Measurements from ENCODE around the gene ARHGEF38. TPM values are rescaled to one million over a fixed set of nuclear protein-coding genes. Genes with fewer than 3 reads are reported as not detected.

ARHGEF38 gene
- total and polyA plus RNA-seq, 4 donors = 0.03 to 0.92 (median 0.37) TPM

DNA sequence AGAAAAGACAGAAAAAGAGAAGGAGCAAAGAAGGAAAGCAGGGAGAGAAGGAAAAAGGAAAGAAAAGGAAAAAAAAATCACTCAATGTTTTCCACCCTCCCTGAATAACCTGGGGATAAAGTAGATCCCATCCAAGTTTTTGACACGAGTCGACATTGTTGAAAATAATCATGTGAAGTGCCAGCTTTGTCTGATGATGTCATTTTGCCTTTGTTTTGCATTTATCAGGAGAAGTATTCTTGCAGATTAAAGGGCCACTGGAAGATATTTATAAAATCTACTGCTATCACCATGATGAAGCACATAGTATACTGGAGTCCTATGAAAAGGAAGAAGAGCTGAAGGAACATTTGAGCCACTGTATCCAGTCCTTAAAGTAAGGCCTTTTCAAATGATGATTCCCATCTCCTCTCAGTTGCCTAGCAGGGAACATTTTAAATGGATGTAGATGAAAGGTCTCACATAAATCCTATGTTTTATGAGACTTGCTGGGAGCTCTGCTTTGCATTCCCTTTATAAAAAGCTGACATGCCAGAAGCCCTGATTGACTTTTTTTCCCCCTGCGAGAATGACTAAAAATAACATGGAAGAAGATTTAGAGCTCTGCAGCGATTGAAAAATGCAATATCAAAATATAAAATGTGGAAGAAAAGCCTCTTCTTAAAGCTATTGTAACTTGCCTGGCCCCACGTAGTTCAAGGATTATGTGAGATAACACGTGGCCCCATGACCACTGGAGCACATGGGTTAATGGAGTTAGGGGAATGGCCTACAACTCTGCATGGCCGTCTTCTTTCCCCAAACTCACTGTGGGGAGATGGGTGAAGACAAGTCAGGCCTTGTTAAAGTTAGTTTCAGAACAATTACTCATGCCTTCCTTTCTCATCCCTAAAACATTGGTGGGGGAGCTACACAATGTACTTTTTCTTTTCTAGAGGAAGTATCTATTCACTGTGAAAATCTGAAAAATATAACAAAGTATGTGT lies 78.5 kb downstream of the ARHGEF38 start (continued):
- no peak for TF ChIP-seq REST (IDR thresholded peaks at IDR 0.05)

DNA sequence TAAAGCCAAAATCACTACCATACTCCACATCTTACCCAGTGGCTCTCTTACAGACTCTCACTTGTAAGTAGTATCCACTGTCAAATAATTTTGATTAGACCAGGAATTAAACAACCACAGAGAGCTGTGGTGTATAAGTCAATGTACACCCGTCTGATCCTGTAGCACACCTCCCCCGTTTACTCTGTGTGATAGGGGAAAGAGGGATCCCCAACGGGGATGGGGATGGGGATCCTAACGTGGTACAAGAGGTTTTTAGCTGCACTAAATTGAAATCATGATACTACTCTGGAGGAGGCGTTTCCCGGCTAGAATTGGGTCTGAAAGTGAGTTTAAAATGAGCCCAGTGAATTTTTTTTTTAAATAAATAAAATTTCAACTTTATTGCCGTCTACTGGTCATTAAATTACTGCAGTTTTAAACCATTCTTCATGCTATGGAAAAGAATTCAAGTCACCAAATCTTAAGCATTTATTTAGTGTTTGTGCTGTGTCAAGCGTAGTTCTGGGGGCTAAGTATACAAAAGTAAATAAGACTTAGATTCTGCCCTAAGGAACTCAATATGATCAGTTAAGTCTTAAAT lies 79.5 kb downstream of the ARHGEF38 start:
- no peak overlapping the region for H3K27ac ChIP-seq (ENCODE audit: low read depth in 1 of 2, low read length in 2 of 2)
- no peaks in the 10 kb centered on the region for H3K36me3 ChIP-seq (ENCODE audit: control insufficient read depth in 4 of 4, insufficient read depth in 3 of 4, low read depth in 1 of 4, low read length in 3 of 4)
- no peaks in the 10 kb centered on the region for H3K4me1 ChIP-seq (ENCODE audit: control insufficient read depth in 4 of 4, insufficient read depth in 4 of 4, low read length in 3 of 4)
- H3K4me3 ChIP-seq (ENCODE audit: low read depth in 1 of 3, low read length in 3 of 3) = no peak overlapping the region
- no peak overlapping the region for H3K9ac ChIP-seq (ENCODE audit: low read depth in 1 of 2, low read length in 2 of 2)
- WGBS = 90% methylated on average over 8 of the region's 8 CpGs
- DNase-seq (ENCODE audit: low spot score) = no peak
- no peaks in the 10 kb centered on the region for H3K27me3 ChIP-seq (ENCODE audit: control insufficient read depth in 4 of 4, insufficient read depth in 4 of 4, low read length in 3 of 4)
- TF ChIP-seq EGR1 (IDR thresholded peaks at IDR 0.05; ENCODE audit: low read depth in 2 of 2) = no peak
- TF ChIP-seq, protein P1, sequence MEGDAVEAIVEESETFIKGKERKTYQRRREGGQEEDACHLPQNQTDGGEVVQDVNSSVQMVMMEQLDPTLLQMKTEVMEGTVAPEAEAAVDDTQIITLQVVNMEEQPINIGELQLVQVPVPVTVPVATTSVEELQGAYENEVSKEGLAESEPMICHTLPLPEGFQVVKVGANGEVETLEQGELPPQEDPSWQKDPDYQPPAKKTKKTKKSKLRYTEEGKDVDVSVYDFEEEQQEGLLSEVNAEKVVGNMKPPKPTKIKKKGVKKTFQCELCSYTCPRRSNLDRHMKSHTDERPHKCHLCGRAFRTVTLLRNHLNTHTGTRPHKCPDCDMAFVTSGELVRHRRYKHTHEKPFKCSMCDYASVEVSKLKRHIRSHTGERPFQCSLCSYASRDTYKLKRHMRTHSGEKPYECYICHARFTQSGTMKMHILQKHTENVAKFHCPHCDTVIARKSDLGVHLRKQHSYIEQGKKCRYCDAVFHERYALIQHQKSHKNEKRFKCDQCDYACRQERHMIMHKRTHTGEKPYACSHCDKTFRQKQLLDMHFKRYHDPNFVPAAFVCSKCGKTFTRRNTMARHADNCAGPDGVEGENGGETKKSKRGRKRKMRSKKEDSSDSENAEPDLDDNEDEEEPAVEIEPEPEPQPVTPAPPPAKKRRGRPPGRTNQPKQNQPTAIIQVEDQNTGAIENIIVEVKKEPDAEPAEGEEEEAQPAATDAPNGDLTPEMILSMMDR (IDR thresholded peaks at IDR 0.05; ENCODE audit: low read depth, low read length, missing input control) = peak; percentile 10
- peak in 1 of 2 donors; percentile 76 for TF ChIP-seq RAD21 (IDR thresholded peaks at IDR 0.05)
- no peak for TF ChIP-seq ATF3 (IDR thresholded peaks at IDR 0.05)
- TF ChIP-seq FOXA1 (IDR thresholded peaks at IDR 0.05) = no peak
- TF ChIP-seq YY1 (IDR thresholded peaks at IDR 0.05) = no peak
- no peak for TF ChIP-seq SP1 (IDR thresholded peaks at IDR 0.05)
- H3K9me3 ChIP-seq (ENCODE audit: control insufficient read depth in 4 of 4, low read length in 3 of 4) = no peaks in the 10 kb centered on the region

DNA sequence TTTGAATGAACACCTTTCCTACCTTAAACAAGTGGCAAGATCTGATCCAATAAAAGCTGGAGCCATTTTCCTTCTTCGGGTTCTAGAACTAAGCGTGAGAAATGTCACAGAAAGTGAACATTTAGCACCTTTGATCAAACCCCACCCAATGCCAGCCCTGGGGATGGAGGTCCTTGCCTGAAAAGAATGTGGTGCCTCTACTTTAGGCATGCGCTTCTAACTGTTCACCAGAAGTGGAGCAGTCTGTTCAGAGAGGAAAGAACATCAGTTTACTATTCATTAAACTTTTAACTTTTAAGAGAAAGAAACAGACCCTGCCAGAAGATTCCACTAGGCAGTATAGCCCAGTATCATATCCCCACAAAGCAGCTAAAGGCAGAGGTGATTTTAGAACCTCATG lies 80.2 kb downstream of the ARHGEF38 start:
- H3K27ac ChIP-seq (ENCODE audit: low read depth in 1 of 2, low read length in 2 of 2) = no peak overlapping the region
- DNase-seq (ENCODE audit: low spot score) = no peak
- no peak overlapping the region for H3K4me3 ChIP-seq (ENCODE audit: low read depth in 1 of 3, low read length in 3 of 3)
- H3K27me3 ChIP-seq (ENCODE audit: control insufficient read depth in 4 of 4, insufficient read depth in 4 of 4, low read length in 3 of 4) = no peaks in the 10 kb centered on the region
- H3K36me3 ChIP-seq (ENCODE audit: control insufficient read depth in 4 of 4, insufficient read depth in 3 of 4, low read depth in 1 of 4, low read length in 3 of 4) = no peaks in the 10 kb centered on the region
- peaks cover 0 to 2% (median under 1%) of the 10 kb centered on the region in 4 donors for H3K4me1 ChIP-seq (ENCODE audit: control insufficient read depth in 4 of 4, insufficient read depth in 4 of 4, low read length in 3 of 4)
- H3K9me3 ChIP-seq (ENCODE audit: control insufficient read depth in 4 of 4, low read length in 3 of 4) = no peaks in the 10 kb centered on the region
- WGBS = 94% methylated on average over 3 of the region's 3 CpGs
- no peak overlapping the region for H3K9ac ChIP-seq (ENCODE audit: low read depth in 1 of 2, low read length in 2 of 2)
- peak in 1 of 2 donors; percentile 20 for TF ChIP-seq RAD21 (IDR thresholded peaks at IDR 0.05)
- no peak for TF ChIP-seq JUND (IDR thresholded peaks at IDR 0.05)

All from liver (tissue), 9 donors.